Skeletal muscle cell (primary cell): ENCODE data around the gene BABAM1.

ENCODE experiments used
- DNase-seq: peaks from one replicate; pipeline ENCODE4 v3.0.0-alpha.2; 2010; ENCODE audit warnings: low read depth
- H3K4me3 ChIP-seq: 2 replicates; pipeline ENCODE4 v1.5.1; 2011; ENCODE audit warnings: low read depth, mild to moderate bottlenecking, control low read depth, low read length, moderate library complexity

Gene BABAM1

GRCh38 chr19:17314007-17314593 is 46.9 kb downstream of the BABAM1 start:
- DNase-seq = no peak
- no peak overlapping the region for H3K4me3 ChIP-seq

GRCh38 chr19:17318966-17319365 is 51.7 kb downstream of the BABAM1 start:
- H3K4me3 ChIP-seq = no peak overlapping the region
- DNase-seq = no peak

GRCh38 chr19:17319473-17320238 is 52.4 kb downstream of the BABAM1 start:
- no peak for DNase-seq
- no peak overlapping the region for H3K4me3 ChIP-seq

DNA sequence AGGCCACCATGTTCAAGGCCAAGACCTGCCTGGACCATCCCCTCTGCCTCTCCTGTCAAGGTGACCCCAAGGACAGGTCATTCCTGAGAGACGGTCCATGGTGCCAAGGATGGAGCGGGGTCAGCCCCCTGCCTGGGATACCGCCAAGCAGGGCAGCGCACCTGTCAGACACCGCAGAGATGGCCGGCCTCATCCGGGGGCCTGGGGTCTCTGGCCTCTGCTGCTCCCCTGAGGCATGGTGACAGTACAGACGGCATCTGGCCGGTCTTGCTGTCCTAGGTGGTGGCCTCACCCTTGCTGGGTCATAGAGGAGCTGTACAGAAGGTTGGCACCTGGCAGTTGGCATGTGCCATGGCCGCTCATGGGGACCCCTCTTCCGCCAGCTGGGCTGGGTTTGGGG is 53.2 kb downstream of the BABAM1 start:
- DNase-seq = no peak
- no peak overlapping the region for H3K4me3 ChIP-seq

DNA sequence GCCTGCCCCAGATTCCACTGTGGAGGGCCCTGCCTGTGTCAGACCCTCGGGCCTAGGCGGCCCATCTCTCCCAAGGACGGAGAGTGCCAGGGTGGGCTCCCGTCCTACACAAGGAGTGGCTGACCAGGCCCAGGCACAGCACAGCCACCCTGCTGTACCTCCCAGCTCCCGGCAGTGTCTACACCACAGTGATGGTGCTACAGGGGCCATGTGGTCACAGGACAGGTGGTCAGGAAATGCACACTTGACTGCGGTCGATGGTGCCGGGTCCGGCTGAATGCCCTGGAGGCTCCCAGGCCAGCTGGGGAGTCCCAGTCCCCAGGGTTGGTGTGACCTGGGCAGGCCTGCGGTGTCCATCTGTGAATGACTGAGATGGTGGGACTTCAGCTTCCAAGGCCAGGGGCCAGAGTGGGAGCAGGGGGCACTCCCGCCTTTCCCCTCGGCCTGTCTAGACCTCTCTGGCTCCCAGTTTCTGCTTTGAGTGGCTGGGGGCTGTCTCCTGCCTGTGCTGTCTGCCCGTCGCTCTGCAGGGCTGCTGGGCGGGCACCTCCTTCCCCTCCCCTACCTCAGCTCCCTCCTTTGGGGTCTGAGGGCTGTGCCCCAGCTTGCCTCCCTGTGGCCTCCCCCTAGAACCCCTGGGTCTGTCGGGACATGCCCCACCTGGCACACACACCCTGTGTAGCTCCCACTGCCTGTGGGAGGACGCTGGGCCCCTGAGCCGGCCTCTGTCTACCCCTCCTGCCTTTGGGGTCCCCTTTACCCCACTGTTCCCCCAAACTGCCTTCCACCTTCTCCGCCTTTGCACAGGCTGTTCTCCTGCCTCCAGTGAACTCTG is 54.6 kb downstream of the BABAM1 start:
- DNase-seq = no peak
- no peak overlapping the region for H3K4me3 ChIP-seq

GRCh38 chr19:17322854-17323253 is 55.6 kb downstream of the BABAM1 start:
- no peak for DNase-seq

GRCh38 chr19:17323300-17323963 is 56.2 kb downstream of the BABAM1 start:
- peak overlapping the region; percentile 15 for H3K4me3 ChIP-seq
- no peak for DNase-seq

More at GRCh38 chr19:17322854-17323253, 55.6 kb downstream of the BABAM1 start:
- H3K4me3 ChIP-seq = no peak overlapping the region

- H3K4me3 ChIP-seq = peak overlapping the region; percentile 15
- no peak for DNase-seq
Measured at GRCh38 chr19:17323964-17324332, 56.7 kb downstream of the BABAM1 start.

DNA sequence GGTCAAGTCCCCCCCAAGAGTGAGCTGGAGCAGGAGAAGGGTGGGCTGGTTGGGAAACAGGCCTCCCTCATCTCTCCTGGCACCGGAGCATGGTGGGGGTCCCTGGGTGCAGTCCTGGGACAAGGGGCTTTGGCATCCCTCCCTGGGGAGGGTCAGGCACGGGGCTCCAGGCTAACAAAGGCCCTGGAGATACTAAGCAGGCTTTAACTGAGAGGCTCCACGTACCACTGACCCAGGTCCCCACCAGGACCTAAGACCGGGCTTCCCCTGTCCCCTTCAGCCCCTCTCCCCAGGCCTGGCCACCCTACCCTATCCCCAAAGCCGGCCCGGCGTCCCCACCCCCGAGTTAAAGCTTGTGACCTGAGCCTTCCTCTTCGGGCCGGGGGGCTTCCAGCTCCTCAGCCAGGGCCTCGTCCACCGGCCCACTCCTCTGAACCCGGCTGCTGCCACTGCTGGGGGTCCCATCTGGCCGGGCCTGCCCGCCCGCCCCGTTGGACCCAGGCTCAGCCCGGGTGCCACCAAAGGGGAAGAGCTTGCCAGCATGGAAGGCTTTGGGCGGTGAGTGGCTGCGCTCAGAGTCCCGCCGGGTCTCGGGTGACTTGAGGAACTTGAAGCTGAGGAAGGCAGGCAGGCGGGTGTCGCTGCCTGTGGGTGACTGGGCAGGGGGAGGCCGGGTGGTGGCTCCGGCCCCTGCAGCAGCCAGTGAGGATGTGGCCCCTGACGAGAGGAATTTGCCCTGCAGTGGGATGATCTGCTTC is 57.3 kb downstream of the BABAM1 start:
- no peak for DNase-seq
- H3K4me3 ChIP-seq = no peak overlapping the region

GRCh38 chr19:17325133-17325532 is 57.9 kb downstream of the BABAM1 start:
- H3K4me3 ChIP-seq = no peak overlapping the region
- DNase-seq = no peak

GRCh38 chr19:17325881-17326594 is 58.8 kb downstream of the BABAM1 start:
- no peak overlapping the region for H3K4me3 ChIP-seq
- DNase-seq = no peak

- DNase-seq = no peak
- no peak overlapping the region for H3K4me3 ChIP-seq
Measured at GRCh38 chr19:17326595-17326966, 59.3 kb downstream of the BABAM1 start.

DNA sequence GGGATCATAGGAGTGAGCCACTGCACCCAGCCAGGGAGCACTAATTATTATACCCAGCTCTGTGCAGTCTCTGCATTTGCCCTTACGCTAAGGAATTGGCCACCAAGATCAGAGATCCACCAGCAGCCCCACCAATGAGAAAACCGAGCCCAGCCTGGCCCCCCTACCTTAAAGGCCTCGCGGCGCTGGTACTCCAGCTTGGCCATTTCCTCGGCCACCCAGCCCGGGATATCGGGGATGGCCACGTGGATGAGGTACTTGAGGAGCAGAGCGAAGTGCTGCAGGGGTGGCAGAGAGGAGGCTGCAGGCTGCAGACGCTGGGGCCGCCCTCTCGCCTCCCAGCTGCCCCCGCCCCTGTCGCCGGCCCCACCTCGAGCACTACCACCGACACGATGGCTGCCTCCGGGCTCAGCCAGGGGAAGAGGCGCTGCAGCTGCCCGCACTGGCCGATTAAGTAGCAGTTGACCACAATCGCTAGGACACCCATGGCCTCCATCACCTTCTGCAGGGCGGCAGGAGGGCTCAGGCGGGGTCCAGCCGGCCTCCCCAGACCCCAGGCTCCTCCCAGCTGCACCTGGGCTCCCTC is 59.9 kb downstream of the BABAM1 start:
- no peak for DNase-seq
- no peak overlapping the region for H3K4me3 ChIP-seq

GRCh38 chr19:17327654-17328516 is 60.6 kb downstream of the BABAM1 start:
- H3K4me3 ChIP-seq = peak overlapping the region; percentile 30
- no peak for DNase-seq
